ENCODE measurements around the gene C1QBP.

Gene C1QBP

DNA sequence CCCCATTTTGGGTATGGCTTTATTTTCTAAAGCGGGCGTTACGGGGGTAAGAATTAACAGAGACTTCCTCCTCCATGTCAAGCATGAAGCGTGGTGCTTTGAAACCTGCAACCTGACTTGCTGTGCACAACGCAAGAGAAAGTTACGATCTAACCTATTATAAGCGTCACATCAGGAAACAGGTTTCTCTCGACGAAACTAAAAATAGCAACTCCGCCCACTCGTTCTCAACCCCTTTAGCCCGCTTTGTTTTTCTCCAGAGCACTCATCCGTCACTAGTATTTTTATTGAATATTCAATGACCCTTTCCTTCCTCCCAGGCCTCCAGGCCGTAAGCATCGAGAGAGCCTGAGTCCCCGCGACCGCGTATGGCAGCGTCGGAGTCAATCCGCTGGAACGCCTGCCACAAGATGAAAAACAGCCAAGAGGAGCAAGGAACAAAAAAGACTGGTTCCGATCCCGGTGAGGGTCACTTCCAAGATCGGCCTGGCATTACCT is 20.0 kb downstream of the C1QBP start:
- no peaks in the 10 kb centered on the region for H3K9me3 ChIP-seq (ENCODE audit: severe bottlenecking)
- H3K4me3 ChIP-seq (ENCODE audit: severe bottlenecking) = peak overlapping the region; percentile 77
- ATAC-seq (ENCODE audit: low read depth) = no peak
- TF ChIP-seq, protein P1, sequence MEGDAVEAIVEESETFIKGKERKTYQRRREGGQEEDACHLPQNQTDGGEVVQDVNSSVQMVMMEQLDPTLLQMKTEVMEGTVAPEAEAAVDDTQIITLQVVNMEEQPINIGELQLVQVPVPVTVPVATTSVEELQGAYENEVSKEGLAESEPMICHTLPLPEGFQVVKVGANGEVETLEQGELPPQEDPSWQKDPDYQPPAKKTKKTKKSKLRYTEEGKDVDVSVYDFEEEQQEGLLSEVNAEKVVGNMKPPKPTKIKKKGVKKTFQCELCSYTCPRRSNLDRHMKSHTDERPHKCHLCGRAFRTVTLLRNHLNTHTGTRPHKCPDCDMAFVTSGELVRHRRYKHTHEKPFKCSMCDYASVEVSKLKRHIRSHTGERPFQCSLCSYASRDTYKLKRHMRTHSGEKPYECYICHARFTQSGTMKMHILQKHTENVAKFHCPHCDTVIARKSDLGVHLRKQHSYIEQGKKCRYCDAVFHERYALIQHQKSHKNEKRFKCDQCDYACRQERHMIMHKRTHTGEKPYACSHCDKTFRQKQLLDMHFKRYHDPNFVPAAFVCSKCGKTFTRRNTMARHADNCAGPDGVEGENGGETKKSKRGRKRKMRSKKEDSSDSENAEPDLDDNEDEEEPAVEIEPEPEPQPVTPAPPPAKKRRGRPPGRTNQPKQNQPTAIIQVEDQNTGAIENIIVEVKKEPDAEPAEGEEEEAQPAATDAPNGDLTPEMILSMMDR (IDR thresholded peaks at IDR 0.05; ENCODE audit: poor library complexity, severe bottlenecking) = no peak
- H3K4me1 ChIP-seq (ENCODE audit: insufficient read depth, poor library complexity, severe bottlenecking) = peaks cover 9% of the 10 kb centered on the region
- H3K27me3 ChIP-seq (ENCODE audit: insufficient read depth, poor library complexity, severe bottlenecking) = no peaks in the 10 kb centered on the region
- peaks cover 62% of the 10 kb centered on the region for H3K36me3 ChIP-seq (ENCODE audit: low read depth)
- DNase-seq (ENCODE audit: low spot score) = no peak
- peak overlapping the region; percentile 61 for H3K27ac ChIP-seq (ENCODE audit: poor library complexity, severe bottlenecking)

DNA sequence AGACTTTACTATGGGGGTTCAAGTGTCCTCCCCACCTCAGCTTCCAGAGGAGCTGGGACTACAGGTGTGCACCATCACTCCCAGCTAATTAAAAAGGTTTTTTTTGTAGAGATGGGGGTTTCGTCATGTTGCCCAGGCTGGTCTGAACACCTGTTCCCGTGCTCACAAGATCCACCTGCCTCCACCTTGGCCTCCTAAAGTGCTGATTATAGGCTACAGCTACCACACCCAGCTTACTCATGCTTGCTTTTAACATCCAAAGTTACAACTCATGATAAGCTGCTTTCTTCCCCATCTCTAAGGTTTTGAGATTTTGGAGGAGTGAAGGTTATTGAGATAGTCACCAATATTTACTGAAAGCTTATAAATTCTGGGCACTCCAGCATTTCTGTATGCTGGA is 22.1 kb downstream of the C1QBP start:
- Histone ChIP-seq H3K4me3 (ENCODE audit: severe bottlenecking) (no peak overlapping the region), H3K36me3 (ENCODE audit: low read depth) (peaks cover 61% of the 10 kb centered on the region), H3K27me3 (ENCODE audit: insufficient read depth, poor library complexity, severe bottlenecking) (no peaks in the 10 kb centered on the region), H3K27ac (ENCODE audit: poor library complexity, severe bottlenecking) (no peak overlapping the region), H3K9me3 (ENCODE audit: severe bottlenecking) (no peaks in the 10 kb centered on the region), H3K4me1 (ENCODE audit: insufficient read depth, poor library complexity, severe bottlenecking) (peaks cover 14% of the 10 kb centered on the region)
- ATAC-seq (ENCODE audit: low read depth) (no peak), DNase-seq (ENCODE audit: low spot score) (no peak)
- TF ChIP-seq, protein P1 (IDR thresholded peaks at IDR 0.05; ENCODE audit: poor library complexity, severe bottlenecking) = no peak

DNA sequence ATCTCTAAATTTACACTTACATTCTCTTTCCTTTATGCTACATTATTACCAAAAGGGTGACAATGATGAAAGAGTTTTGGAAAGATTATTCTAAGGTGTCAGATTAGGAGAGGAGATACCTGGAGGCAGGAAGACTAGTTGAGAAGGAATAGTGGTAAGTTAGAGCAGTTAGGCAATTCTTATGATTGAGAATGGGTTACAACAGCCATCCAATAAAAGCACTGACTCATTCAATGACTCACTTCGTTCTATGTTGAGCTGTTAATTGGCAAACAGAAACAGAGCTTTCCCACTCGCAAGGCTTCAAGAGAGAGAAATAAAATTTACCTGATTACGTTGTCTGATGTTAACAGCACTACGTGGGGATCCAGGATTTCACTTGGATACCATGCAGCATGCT is 25.3 kb downstream of the C1QBP start:
- H3K36me3 ChIP-seq (ENCODE audit: low read depth) = peaks cover 85% of the 10 kb centered on the region

DNA sequence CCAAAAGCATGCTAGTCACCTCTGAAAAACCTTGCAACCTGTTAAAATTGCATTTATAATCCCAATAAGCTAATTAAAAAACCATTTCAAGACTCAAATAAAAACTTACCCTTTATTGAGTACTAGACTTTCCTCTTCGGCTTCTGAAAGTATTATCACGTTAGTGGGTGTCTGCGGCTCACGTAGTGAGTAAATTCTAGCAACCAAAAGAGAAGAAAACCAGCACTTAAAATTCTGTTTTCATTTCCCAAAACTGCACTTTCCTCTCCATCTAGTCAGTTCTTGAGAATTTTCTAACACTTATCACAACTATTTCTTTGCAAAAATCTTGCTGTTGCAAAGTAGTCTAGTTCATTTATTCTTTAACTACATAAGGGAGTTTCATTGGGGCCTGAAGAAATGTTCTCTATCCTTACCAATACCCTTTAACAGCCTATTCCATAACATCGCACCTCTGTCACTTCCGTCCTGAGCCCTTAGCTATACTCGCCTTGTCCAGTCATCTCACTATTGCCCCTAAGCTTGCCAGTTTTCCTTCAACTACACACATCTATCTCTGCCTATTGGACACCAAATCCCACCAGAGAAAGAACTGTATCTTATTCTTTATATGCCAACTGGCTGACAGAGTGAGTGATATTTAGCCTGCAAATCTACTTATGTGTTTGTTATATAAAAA is 28.2 kb downstream of the C1QBP start:
- Histone ChIP-seq H3K36me3 (ENCODE audit: low read depth) (peaks cover 96% of the 10 kb centered on the region), H3K27me3 (ENCODE audit: insufficient read depth, poor library complexity, severe bottlenecking) (no peaks in the 10 kb centered on the region), H3K4me3 (ENCODE audit: severe bottlenecking) (no peak overlapping the region), H3K4me1 (ENCODE audit: insufficient read depth, poor library complexity, severe bottlenecking) (peaks cover 14% of the 10 kb centered on the region), H3K9me3 (ENCODE audit: severe bottlenecking) (no peaks in the 10 kb centered on the region), H3K27ac (ENCODE audit: poor library complexity, severe bottlenecking) (no peak overlapping the region)
- TF ChIP-seq, protein P1 (IDR thresholded peaks at IDR 0.05; ENCODE audit: poor library complexity, severe bottlenecking) = no peak
- ATAC-seq (ENCODE audit: low read depth) = no peak
- no peak for DNase-seq (ENCODE audit: low spot score)

More for the DNA sequence above, 25.3 kb downstream of the C1QBP start:
- H3K27ac ChIP-seq (ENCODE audit: poor library complexity, severe bottlenecking) = peak overlapping the region; percentile 19
- ATAC-seq (ENCODE audit: low read depth) (peak; percentile 94), DNase-seq (ENCODE audit: low spot score) (no peak)
- no peak overlapping the region for H3K4me3 ChIP-seq (ENCODE audit: severe bottlenecking)
- TF ChIP-seq, protein P1 (IDR thresholded peaks at IDR 0.05; ENCODE audit: poor library complexity, severe bottlenecking) = no peak
- no peaks in the 10 kb centered on the region for H3K27me3 ChIP-seq (ENCODE audit: insufficient read depth, poor library complexity, severe bottlenecking)
- H3K9me3 ChIP-seq (ENCODE audit: severe bottlenecking) = no peaks in the 10 kb centered on the region
- H3K4me1 ChIP-seq (ENCODE audit: insufficient read depth, poor library complexity, severe bottlenecking) = peaks cover 14% of the 10 kb centered on the region

DNA sequence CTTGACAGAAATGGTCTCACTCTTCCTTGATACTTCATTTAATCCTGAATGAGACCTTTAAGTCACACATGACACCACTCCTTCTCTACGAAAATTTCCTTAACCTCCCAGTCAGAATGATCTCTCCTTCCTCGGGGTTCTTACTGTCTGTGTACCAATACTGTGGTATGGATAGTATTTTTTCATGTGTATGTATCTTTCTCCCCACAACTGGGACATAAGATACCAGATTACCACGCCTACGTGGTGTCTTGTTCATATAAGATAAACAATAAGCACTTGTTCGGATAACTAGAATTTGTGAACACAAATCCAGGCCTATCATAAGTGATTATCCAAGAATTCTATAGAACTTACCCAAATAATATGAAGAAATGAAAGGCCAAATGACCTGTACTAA is 30.8 kb downstream of the C1QBP start:
- H3K4me1 ChIP-seq (ENCODE audit: insufficient read depth, poor library complexity, severe bottlenecking) = peaks cover 3% of the 10 kb centered on the region
- peaks cover 100% of the 10 kb centered on the region for H3K36me3 ChIP-seq (ENCODE audit: low read depth)
- no peak overlapping the region for H3K27ac ChIP-seq (ENCODE audit: poor library complexity, severe bottlenecking)
- no peak overlapping the region for H3K4me3 ChIP-seq (ENCODE audit: severe bottlenecking)
- DNase-seq (ENCODE audit: low spot score) (no peak), ATAC-seq (ENCODE audit: low read depth) (no peak)
- H3K9me3 ChIP-seq (ENCODE audit: severe bottlenecking) = no peaks in the 10 kb centered on the region
- TF ChIP-seq, protein P1 (IDR thresholded peaks at IDR 0.05; ENCODE audit: poor library complexity, severe bottlenecking) = no peak
- no peaks in the 10 kb centered on the region for H3K27me3 ChIP-seq (ENCODE audit: insufficient read depth, poor library complexity, severe bottlenecking)

All from RWPE2 (cell line).